CD4-positive, alpha-beta T cell (primary cell): ENCODE data around the gene SYK. TPM values are rescaled to one million over a fixed set of nuclear protein-coding genes. Genes with fewer than 3 reads are reported as not detected.

Experiments
- ATAC-seq: fragments of 200-7000 bp; cut with Tn5 transposase; one replicate; pipeline ENCODE4 v1.10.0; 2022; ENCODE audit warnings: mild to moderate bottlenecking; ENCODE audit not compliant: poor library complexity
- CTCF ChIA-PET: fragments of 350-600 bp; sonication (Branson Sonifier 250); formaldehyde crosslinking; loops from one replicate; lab custom pipeline; 2021; ENCODE audit warnings: antibody characterized with exemption, inconsistent platforms; lab: Charles Lee
- POLR2A ChIA-PET: fragments of 350-600 bp; sonication (Branson Sonifier 250); formaldehyde crosslinking; loops from one replicate; lab custom pipeline; 2021; ENCODE audit warnings: antibody characterized with exemption, inconsistent platforms; lab: Charles Lee
- DNase-seq, 14 experiments: peaks; one replicate each; pipeline ENCODE4 v3.0.0-alpha.2; 2013 to 2020; ENCODE audit warnings: mixed read lengths in 2 of 14
- H3K27ac ChIP-seq, 2 donors: one replicate each; pipeline versions ENCODE4 v1.5.1 to v1.7.0; 2013; ENCODE audit warnings: low read length in 2 of 2, low read depth in 1 of 2, mild to moderate bottlenecking in 1 of 2
- H3K27me3 ChIP-seq, 2 experiments: 1 replicate in 1 of 2; 2 replicates in 1 of 2; pipeline versions ENCODE4 v1.6.1 to v1.7.0; 2013; ENCODE audit warnings: low read length in 2 of 2, control low read depth in 1 of 2, mild to moderate bottlenecking in 1 of 2, moderate library complexity in 1 of 2; ENCODE audit not compliant: insufficient read depth in 2 of 2, control insufficient read depth in 1 of 2
- H3K36me3 ChIP-seq: one replicate; pipeline ENCODE4 v1.6.1; 2013; ENCODE audit warnings: low read length, control low read depth; ENCODE audit not compliant: insufficient read depth
- H3K4me1 ChIP-seq: one replicate; pipeline ENCODE4 v1.6.1; 2013; ENCODE audit warnings: low read length, control low read depth; ENCODE audit not compliant: insufficient read depth
- H3K4me3 ChIP-seq: one replicate; pipeline ENCODE4 v1.5.1; 2013; ENCODE audit warnings: mild to moderate bottlenecking, low read length, moderate library complexity
- H3K9me3 ChIP-seq, 2 experiments: 1 replicate in 1 of 2; 2 replicates in 1 of 2; pipeline versions ENCODE4 v1.6.1 to v1.7.0; 2013; ENCODE audit warnings: low read length in 2 of 2, mild to moderate bottlenecking in 2 of 2, control low read depth in 1 of 2, moderate library complexity in 1 of 2; ENCODE audit not compliant: control insufficient read depth in 1 of 2, insufficient read depth in 1 of 2
- H3K27ac Mint-ChIP-seq: one replicate; pipeline ENCODE4 v1.8.0; 2020; ENCODE audit warnings: mixed read lengths
- H3K27me3 Mint-ChIP-seq: one replicate; pipeline ENCODE4 v1.8.0; 2021; ENCODE audit warnings: mixed read lengths
- H3K36me3 Mint-ChIP-seq: one replicate; pipeline ENCODE4 v1.8.0; 2021; ENCODE audit warnings: low read depth, mixed read lengths
- H3K4me1 Mint-ChIP-seq: one replicate; pipeline ENCODE4 v1.8.0; 2021; ENCODE audit warnings: low read depth, mixed read lengths
- H3K4me3 Mint-ChIP-seq: one replicate; pipeline ENCODE4 v1.8.0; 2020; ENCODE audit warnings: mild to moderate bottlenecking, mixed read lengths
- H3K9me3 Mint-ChIP-seq: one replicate; pipeline ENCODE4 v1.8.0; 2020; ENCODE audit warnings: mixed read lengths
- intact Hi-C, 2 experiments: fragments of 100-400 bp; cut with DNase I in 1 of 2; cut with micrococcal nuclease in 1 of 2; formaldehyde crosslinking; loops; one replicate each; pipeline versions ENCODE4 v1.15.1 to v1.9.0; 2023 to 2025; cut with DNase I, micrococcal nuclease
- total RNA-seq, 174 experiments: library from RNA in 2 of 174; stranded (reverse) in 2 of 174; gene quantifications; one replicate each; pipeline ENCODE4 v1.2.3 and lab custom pipeline; 2021 to 2026
- TF ChIP-seq, protein P1 (sequence below): fragments of 200-600 bp; IDR thresholded peaks from one replicate; pipeline ENCODE4 v1.8.0; 2022; ENCODE audit warnings: antibody characterized with exemption, mild to moderate bottlenecking

The SYK gene
- total RNA-seq, 2 experiments from 2014 or later = 1.1 to 1.2 TPM

DNA sequence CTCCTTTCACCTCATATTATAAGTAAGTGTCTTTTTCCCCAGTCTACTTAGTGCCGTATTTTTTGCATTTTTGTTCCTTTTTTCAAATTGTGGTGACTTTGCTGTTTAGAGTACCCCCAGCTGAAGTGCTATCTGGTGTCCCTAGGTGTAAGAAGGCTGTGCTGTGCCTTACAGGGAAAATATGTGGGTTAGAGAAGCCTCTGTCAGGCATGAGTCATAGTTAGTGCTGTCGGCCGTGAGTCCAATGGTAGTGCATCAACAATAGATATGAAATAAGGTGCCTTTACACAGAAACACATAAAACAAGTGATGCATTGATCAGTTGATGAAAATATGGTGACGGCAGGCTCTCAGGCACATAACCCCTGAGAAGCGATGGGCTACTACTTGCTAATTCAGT is 20.1 kb downstream of the SYK start:
- H3K4me1 Mint-ChIP-seq = peaks cover under 1% of the 10 kb centered on the region
- CTCF ChIA-PET = no interaction called here
- POLR2A ChIA-PET = no interaction called here

DNA sequence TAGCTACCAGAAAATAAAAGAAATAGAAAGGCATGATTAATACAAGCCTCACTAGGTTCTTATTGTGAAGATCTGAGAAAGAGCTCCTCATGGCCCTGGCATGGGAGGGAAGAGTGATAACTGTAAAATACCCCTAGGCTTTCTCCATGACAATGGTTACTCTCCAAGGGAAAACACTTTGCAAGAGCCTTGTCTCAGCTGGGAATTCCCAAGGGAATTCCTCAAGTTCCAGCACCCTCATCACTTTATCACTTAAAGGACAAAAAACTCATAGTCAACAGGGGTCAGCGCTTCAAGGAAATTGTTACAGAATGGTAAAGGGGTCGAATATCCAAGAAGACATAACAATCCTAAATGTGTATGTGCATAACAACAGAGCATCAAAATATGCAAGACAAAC is 21.2 kb downstream of the SYK start:
- DNase-seq (no peak), ATAC-seq (no peak)
- TF ChIP-seq, protein P1, sequence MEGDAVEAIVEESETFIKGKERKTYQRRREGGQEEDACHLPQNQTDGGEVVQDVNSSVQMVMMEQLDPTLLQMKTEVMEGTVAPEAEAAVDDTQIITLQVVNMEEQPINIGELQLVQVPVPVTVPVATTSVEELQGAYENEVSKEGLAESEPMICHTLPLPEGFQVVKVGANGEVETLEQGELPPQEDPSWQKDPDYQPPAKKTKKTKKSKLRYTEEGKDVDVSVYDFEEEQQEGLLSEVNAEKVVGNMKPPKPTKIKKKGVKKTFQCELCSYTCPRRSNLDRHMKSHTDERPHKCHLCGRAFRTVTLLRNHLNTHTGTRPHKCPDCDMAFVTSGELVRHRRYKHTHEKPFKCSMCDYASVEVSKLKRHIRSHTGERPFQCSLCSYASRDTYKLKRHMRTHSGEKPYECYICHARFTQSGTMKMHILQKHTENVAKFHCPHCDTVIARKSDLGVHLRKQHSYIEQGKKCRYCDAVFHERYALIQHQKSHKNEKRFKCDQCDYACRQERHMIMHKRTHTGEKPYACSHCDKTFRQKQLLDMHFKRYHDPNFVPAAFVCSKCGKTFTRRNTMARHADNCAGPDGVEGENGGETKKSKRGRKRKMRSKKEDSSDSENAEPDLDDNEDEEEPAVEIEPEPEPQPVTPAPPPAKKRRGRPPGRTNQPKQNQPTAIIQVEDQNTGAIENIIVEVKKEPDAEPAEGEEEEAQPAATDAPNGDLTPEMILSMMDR = no peak
- ChIA-PET POLR2A (no interaction called here), CTCF (no interaction called here)
- no peak overlapping the region for H3K27ac Mint-ChIP-seq
- Histone ChIP-seq H3K9me3 (no peaks in the 10 kb centered on the region), H3K36me3 (no peaks in the 10 kb centered on the region), H3K27me3 (peaks cover 0 to 3% of the 10 kb centered on the region in 2 experiments), H3K4me1 (no peaks in the 10 kb centered on the region), H3K4me3 (no peak overlapping the region), H3K27ac (no peak overlapping the region)
- peaks cover 13% of the 10 kb centered on the region for H3K27me3 Mint-ChIP-seq
- H3K9me3 Mint-ChIP-seq = no peaks in the 10 kb centered on the region
- no peak overlapping the region for H3K4me3 Mint-ChIP-seq
- no peaks in the 10 kb centered on the region for H3K36me3 Mint-ChIP-seq
- intact Hi-C loops = no loop called here
- H3K4me1 Mint-ChIP-seq = no peaks in the 10 kb centered on the region

More for the DNA sequence above, 20.1 kb downstream of the SYK start:
- H3K27ac Mint-ChIP-seq = no peak overlapping the region
- no peak overlapping the region for H3K4me3 Mint-ChIP-seq
- Histone ChIP-seq H3K27me3 (peaks cover 0 to 3% of the 10 kb centered on the region in 2 experiments), H3K9me3 (no peaks in the 10 kb centered on the region), H3K27ac (no peak overlapping the region), H3K4me1 (no peaks in the 10 kb centered on the region), H3K36me3 (no peaks in the 10 kb centered on the region), H3K4me3 (no peak overlapping the region)
- H3K9me3 Mint-ChIP-seq = no peaks in the 10 kb centered on the region
- DNase-seq (no peak), ATAC-seq (no peak)
- intact Hi-C loops = no loop called here
- H3K36me3 Mint-ChIP-seq = no peaks in the 10 kb centered on the region
- H3K27me3 Mint-ChIP-seq = peaks cover 13% of the 10 kb centered on the region
- TF ChIP-seq, protein P1 = no peak

DNA sequence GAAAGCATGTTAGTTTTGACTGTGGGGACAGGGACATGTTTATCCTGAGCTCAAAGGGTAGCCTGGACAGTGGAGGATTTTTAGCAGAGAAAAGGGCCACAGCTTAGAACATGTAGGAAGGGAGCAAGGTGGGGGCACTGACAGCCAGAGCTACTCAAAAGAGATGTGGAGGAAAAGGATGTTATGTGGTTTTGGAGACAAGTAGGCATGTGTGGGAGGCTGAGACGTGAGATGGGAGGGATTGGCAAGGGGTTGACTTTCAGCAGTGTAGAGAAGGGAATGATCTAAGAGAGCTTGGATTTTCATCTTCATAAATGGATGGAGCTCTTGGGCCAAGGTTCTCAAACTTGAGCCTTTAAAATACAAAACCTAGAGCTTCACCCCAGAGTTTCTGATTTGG is 24.0 kb downstream of the SYK start:
- no peaks in the 10 kb centered on the region for H3K36me3 ChIP-seq
- H3K27ac ChIP-seq = no peak overlapping the region
- no peaks in the 10 kb centered on the region for H3K36me3 Mint-ChIP-seq
- CTCF ChIA-PET = no interaction called here
- intact Hi-C loops = no loop called here
- peaks cover 0 to 3% of the 10 kb centered on the region in 2 experiments for H3K27me3 ChIP-seq
- POLR2A ChIA-PET = no interaction called here
- no peaks in the 10 kb centered on the region for H3K9me3 Mint-ChIP-seq
- DNase-seq = no peak
- no peaks in the 10 kb centered on the region for H3K4me1 Mint-ChIP-seq
- H3K4me1 ChIP-seq = no peaks in the 10 kb centered on the region
- H3K4me3 ChIP-seq = no peak overlapping the region
- ATAC-seq = no peak
- peaks cover 25% of the 10 kb centered on the region for H3K27me3 Mint-ChIP-seq
- no peak overlapping the region for H3K4me3 Mint-ChIP-seq
- no peaks in the 10 kb centered on the region for H3K9me3 ChIP-seq
- TF ChIP-seq, protein P1 = no peak
- H3K27ac Mint-ChIP-seq = no peak overlapping the region
